Mesenchymal stem cell (in vitro differentiated cells and primary cell): ENCODE data around the gene CHDH.

ENCODE experiments used
- DNase-seq: peaks from one replicate; pipeline ENCODE4 v3.0.0-alpha.2; 2013
- H2AFZ ChIP-seq: one replicate; pipeline ENCODE4 v1.6.1; 2013; ENCODE audit warnings: low read depth, mild to moderate bottlenecking, control low read depth, inconsistent platforms, low read length, moderate library complexity
- H2AK5ac ChIP-seq: 2 replicates; pipeline ENCODE4 v1.6.1; 2013; ENCODE audit warnings: low read length, moderate library complexity, mild to moderate bottlenecking, inconsistent platforms; ENCODE audit not compliant: severe bottlenecking
- H2BK120ac ChIP-seq: one replicate; pipeline ENCODE4 v1.6.1; 2013; ENCODE audit warnings: low read depth, mild to moderate bottlenecking, inconsistent platforms, low read length, moderate library complexity
- H2BK12ac ChIP-seq, 2 experiments: one replicate each; pipeline ENCODE4 v1.6.1; 2013; ENCODE audit warnings: inconsistent platforms in 2 of 2, low read length in 2 of 2, mild to moderate bottlenecking in 2 of 2, moderate library complexity in 2 of 2, control low read depth in 1 of 2
- H2BK15ac ChIP-seq: one replicate; pipeline ENCODE4 v1.6.1; 2013; ENCODE audit warnings: mild to moderate bottlenecking, low read depth, inconsistent platforms; ENCODE audit not compliant: poor library complexity, severe bottlenecking
- H2BK5ac ChIP-seq: 2 replicates; pipeline ENCODE4 v1.6.1; 2013; ENCODE audit warnings: low read depth, mild to moderate bottlenecking, low read length, control low read depth, inconsistent platforms; ENCODE audit not compliant: poor library complexity, severe bottlenecking
- H3K14ac ChIP-seq, 2 experiments: one replicate each; pipeline ENCODE4 v1.6.1; 2013; ENCODE audit warnings: inconsistent platforms in 2 of 2, low read length in 2 of 2, control low read depth in 1 of 2, mild to moderate bottlenecking in 1 of 2, moderate library complexity in 1 of 2
- H3K18ac ChIP-seq, 2 experiments: one replicate each; pipeline ENCODE4 v1.6.1; 2013; ENCODE audit warnings: inconsistent platforms in 2 of 2, low read length in 2 of 2, control low read depth in 1 of 2, low read depth in 1 of 2, mild to moderate bottlenecking in 1 of 2
- H3K23ac ChIP-seq, 2 experiments: one replicate each; pipeline ENCODE4 v1.6.1; 2013; ENCODE audit warnings: inconsistent platforms in 2 of 2, low read length in 2 of 2, mild to moderate bottlenecking in 2 of 2, moderate library complexity in 2 of 2, control low read depth in 1 of 2
- H3K27ac ChIP-seq: 2 replicates; pipeline ENCODE4 v1.5.1; 2013; ENCODE audit warnings: mild to moderate bottlenecking, moderate library complexity, low read length, control low read depth, inconsistent platforms; ENCODE audit not compliant: poor library complexity, severe bottlenecking
- H3K27me3 ChIP-seq, 2 experiments: 2 replicates each; pipeline versions ENCODE4 v1.6.1 to v1.7.0; 2013; ENCODE audit warnings: low read length in 2 of 2, mild to moderate bottlenecking in 2 of 2, moderate library complexity in 2 of 2, control low read depth in 1 of 2, inconsistent platforms in 1 of 2; ENCODE audit not compliant: control insufficient read depth in 1 of 2, insufficient read depth in 1 of 2
- H3K36me3 ChIP-seq, 2 experiments: 2 replicates each; pipeline versions ENCODE4 v1.6.1 to v1.7.0; 2013; ENCODE audit warnings: low read length in 2 of 2, control low read depth in 1 of 2, inconsistent platforms in 1 of 2, low read depth in 1 of 2, mild to moderate bottlenecking in 1 of 2; ENCODE audit not compliant: insufficient read depth in 2 of 2, control insufficient read depth in 1 of 2
- H3K4ac ChIP-seq, 2 experiments: one replicate each; pipeline ENCODE4 v1.6.1; 2013; ENCODE audit warnings: inconsistent platforms in 2 of 2, low read length in 2 of 2, mild to moderate bottlenecking in 2 of 2, moderate library complexity in 2 of 2, control low read depth in 1 of 2, low read depth in 1 of 2
- H3K4me1 ChIP-seq: 2 replicates; pipeline ENCODE4 v1.6.1; 2013; ENCODE audit warnings: low read depth, low read length, control low read depth; ENCODE audit not compliant: control insufficient read depth, insufficient read depth
- H3K4me2 ChIP-seq: 2 replicates; pipeline ENCODE4 v1.6.1; 2013; ENCODE audit warnings: low read length, mild to moderate bottlenecking, inconsistent platforms; ENCODE audit not compliant: poor library complexity, severe bottlenecking
- H3K4me3 ChIP-seq, 2 experiments: 2 replicates each; pipeline versions ENCODE4 v1.5.1 to v1.7.0; 2013; ENCODE audit warnings: low read length in 2 of 2, mild to moderate bottlenecking in 2 of 2, control low read depth in 1 of 2, low read depth in 1 of 2; ENCODE audit not compliant: insufficient read depth in 1 of 2
- H3K79me1 ChIP-seq: replicated peaks from 2 replicates; pipeline ENCODE4 v1.6.1; 2013; ENCODE audit warnings: mild to moderate bottlenecking, control low read depth, low read length, inconsistent platforms; ENCODE audit not compliant: poor library complexity, severe bottlenecking
- H3K9ac ChIP-seq: 2 replicates; pipeline ENCODE4 v1.7.0; 2013; ENCODE audit warnings: mild to moderate bottlenecking, low read length, moderate library complexity
- H3K9me3 ChIP-seq: 2 replicates; pipeline ENCODE4 v1.7.0; 2013; ENCODE audit warnings: mild to moderate bottlenecking, low read length; ENCODE audit not compliant: control insufficient read depth
- H4K8ac ChIP-seq: one replicate; pipeline ENCODE4 v1.6.1; 2013; ENCODE audit warnings: inconsistent platforms, mild to moderate bottlenecking, low read length, moderate library complexity
- H4K91ac ChIP-seq: one replicate; pipeline ENCODE4 v1.6.1; 2013; ENCODE audit warnings: mild to moderate bottlenecking, low read length, inconsistent platforms
- WGBS: methylation state at CpG from one replicate; pipeline ENCODE4 v1.1.7; 2013; ENCODE audit warnings: mixed read lengths; 5-methylcytosine and 5-hydroxymethylcytosine counted together

CHDH gene

GRCh38 chr3:53821631-53822121 is 24.5 kb downstream of the CHDH start:
- Histone ChIP-seq H2BK120ac (no peak overlapping the region), H3K9me3 (no peaks in the 10 kb centered on the region), H3K79me1 (no peaks in the 10 kb centered on the region), H3K4me3 (no peak overlapping the region), H3K18ac (no peak overlapping the region), H4K8ac (no peak overlapping the region), H3K27me3 (no peaks in the 10 kb centered on the region), H2BK12ac (no peak overlapping the region), H3K4ac (no peak overlapping the region), H2AFZ (no peak overlapping the region), H3K27ac (no peak overlapping the region), H2BK15ac (no peak overlapping the region), H3K4me2 (no peak overlapping the region), H3K9ac (no peak overlapping the region), H3K14ac (no peak overlapping the region), H2AK5ac (no peak overlapping the region), H3K23ac (no peak overlapping the region), H2BK5ac (no peak overlapping the region), H3K4me1 (peaks cover 2% of the 10 kb centered on the region), H4K91ac (no peak overlapping the region), H3K36me3 (peaks cover 0 to 8% of the 10 kb centered on the region in 2 experiments)
- no peak for DNase-seq
- 79% methylated on average over 3 of the region's 5 CpGs for WGBS

- Histone ChIP-seq H3K36me3 (peaks cover 0 to 8% of the 10 kb centered on the region in 2 experiments), H2BK15ac (no peak overlapping the region), H3K9ac (no peak overlapping the region), H3K14ac (no peak overlapping the region), H3K4me1 (peaks cover 2% of the 10 kb centered on the region), H3K9me3 (no peaks in the 10 kb centered on the region), H3K23ac (no peak overlapping the region), H4K8ac (no peak overlapping the region), H3K79me1 (no peaks in the 10 kb centered on the region), H3K4me2 (no peak overlapping the region), H2BK5ac (no peak overlapping the region), H4K91ac (no peak overlapping the region), H3K27me3 (no peaks in the 10 kb centered on the region), H2AFZ (no peak overlapping the region), H3K18ac (no peak overlapping the region), H3K4me3 (no peak overlapping the region), H3K4ac (no peak overlapping the region), H2BK120ac (no peak overlapping the region), H2BK12ac (no peak overlapping the region), H3K27ac (no peak overlapping the region), H2AK5ac (no peak overlapping the region)
- WGBS: 78% methylated on average over 18 of the region's 21 CpGs
- no peak for DNase-seq
Measured at GRCh38 chr3:53820756-53821580, 25.3 kb downstream of the CHDH start.

- Histone ChIP-seq H2BK5ac (no peak overlapping the region), H3K4me3 (no peak overlapping the region), H2BK120ac (no peak overlapping the region), H3K4me2 (no peak overlapping the region), H4K8ac (no peak overlapping the region), H2AK5ac (no peak overlapping the region), H2AFZ (no peak overlapping the region), H3K27ac (no peak overlapping the region), H3K4me1 (peaks cover 2% of the 10 kb centered on the region), H2BK12ac (no peak overlapping the region), H3K36me3 (peaks cover 0 to 8% of the 10 kb centered on the region in 2 experiments), H3K18ac (no peak overlapping the region), H3K9me3 (no peaks in the 10 kb centered on the region), H3K79me1 (no peaks in the 10 kb centered on the region), H3K14ac (no peak overlapping the region), H3K9ac (no peak overlapping the region), H3K4ac (no peak overlapping the region), H3K27me3 (no peaks in the 10 kb centered on the region), H2BK15ac (no peak overlapping the region), H4K91ac (no peak overlapping the region), H3K23ac (no peak overlapping the region)
- no peak for DNase-seq
- 84% methylated on average over 5 of the region's 5 CpGs for WGBS
Measured at GRCh38 chr3:53820084-53820483, 26.1 kb downstream of the CHDH start.

GRCh38 chr3:53819163-53819868 is 26.9 kb downstream of the CHDH start:
- 89% methylated on average over 14 of the region's 14 CpGs for WGBS
- no peaks in the 10 kb centered on the region for H3K9me3 ChIP-seq
- no peak overlapping the region for H4K91ac ChIP-seq

More at GRCh38 chr3:53819163-53819868, 26.9 kb downstream of the CHDH start:
- Histone ChIP-seq H3K23ac (no peak overlapping the region), H3K27me3 (no peaks in the 10 kb centered on the region), H3K36me3 (peaks cover 0 to 8% of the 10 kb centered on the region in 2 experiments), H2AFZ (no peak overlapping the region), H3K4ac (no peak overlapping the region), H3K4me1 (peaks cover 2% of the 10 kb centered on the region), H4K8ac (no peak overlapping the region), H3K27ac (no peak overlapping the region), H3K14ac (no peak overlapping the region), H2BK5ac (no peak overlapping the region), H2BK12ac (no peak overlapping the region), H3K4me2 (no peak overlapping the region), H2BK15ac (no peak overlapping the region), H3K4me3 (no peak overlapping the region), H3K18ac (no peak overlapping the region), H2AK5ac (no peak overlapping the region), H3K9ac (no peak overlapping the region), H2BK120ac (no peak overlapping the region), H3K79me1 (no peaks in the 10 kb centered on the region)
- no peak for DNase-seq
